OCI-LY3 (cell line): ENCODE data around the gene COG1.

Experiments used
- CTCF ChIP-seq: fragments of 200-600, 300-600 bp; sonication (generic); IDR thresholded peaks from 2 replicates; pipeline ENCODE4 v1.5.1; 2014; ENCODE audit warnings: antibody characterized with exemption, low read length, low read depth
- EZH2phosphoT487 ChIP-seq: fragments of 200-600 bp; shearing (Covaris generic); IDR thresholded peaks from 2 replicates; pipeline ENCODE4 v1.6.1; 2018; ENCODE audit warnings: antibody characterized with exemption, mixed run types, low read depth

- TF ChIP-seq CTCF (no peak), EZH2phosphoT487 (no peak)
These were observed 35.9 kb downstream of the COG1 start for GRCh38 chr17:73228748-73229236.
